ENCODE data around the gene YJEFN3.

DNA sequence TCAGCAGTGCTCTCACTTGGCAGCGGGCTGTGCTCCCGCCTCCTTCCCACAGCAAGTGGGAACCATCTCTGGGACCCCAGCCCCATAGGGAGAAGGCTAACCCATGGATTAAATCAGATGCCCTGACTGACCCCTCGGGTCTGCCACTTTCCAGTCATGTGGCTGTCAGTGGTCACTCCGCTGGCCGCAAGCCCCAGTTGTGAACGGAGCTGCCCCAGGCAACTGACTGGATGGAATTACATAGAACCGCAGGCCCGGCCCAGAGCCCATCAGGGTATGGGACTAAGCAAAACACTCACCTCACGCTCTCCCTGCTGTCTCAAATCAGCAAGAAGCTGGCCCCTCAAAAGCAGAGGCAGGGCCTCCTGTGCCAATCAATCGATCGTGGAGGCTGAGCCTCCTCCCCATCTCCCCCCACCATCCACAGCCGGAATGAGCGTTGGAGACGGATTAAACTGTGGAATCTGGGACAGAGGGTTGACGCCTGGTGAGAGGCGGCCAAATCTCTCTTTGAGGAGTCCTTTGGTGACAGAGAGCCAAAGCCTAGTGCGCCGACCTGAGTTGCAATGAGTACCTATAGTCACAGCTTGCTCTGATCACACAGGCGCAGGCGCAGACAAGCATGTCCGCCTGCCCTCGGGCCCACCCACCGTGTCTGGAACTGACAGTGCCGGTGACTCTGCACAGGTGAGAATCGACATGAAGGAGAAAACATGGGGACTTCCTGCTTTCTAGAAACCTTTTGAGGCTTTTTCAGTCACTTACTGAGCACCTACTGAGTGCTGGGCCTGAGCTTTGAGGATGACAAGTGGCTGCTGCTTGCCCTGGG, 51.0 kb downstream of the YJEFN3 start:
- TF ChIP-seq, protein P1, sequence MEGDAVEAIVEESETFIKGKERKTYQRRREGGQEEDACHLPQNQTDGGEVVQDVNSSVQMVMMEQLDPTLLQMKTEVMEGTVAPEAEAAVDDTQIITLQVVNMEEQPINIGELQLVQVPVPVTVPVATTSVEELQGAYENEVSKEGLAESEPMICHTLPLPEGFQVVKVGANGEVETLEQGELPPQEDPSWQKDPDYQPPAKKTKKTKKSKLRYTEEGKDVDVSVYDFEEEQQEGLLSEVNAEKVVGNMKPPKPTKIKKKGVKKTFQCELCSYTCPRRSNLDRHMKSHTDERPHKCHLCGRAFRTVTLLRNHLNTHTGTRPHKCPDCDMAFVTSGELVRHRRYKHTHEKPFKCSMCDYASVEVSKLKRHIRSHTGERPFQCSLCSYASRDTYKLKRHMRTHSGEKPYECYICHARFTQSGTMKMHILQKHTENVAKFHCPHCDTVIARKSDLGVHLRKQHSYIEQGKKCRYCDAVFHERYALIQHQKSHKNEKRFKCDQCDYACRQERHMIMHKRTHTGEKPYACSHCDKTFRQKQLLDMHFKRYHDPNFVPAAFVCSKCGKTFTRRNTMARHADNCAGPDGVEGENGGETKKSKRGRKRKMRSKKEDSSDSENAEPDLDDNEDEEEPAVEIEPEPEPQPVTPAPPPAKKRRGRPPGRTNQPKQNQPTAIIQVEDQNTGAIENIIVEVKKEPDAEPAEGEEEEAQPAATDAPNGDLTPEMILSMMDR (IDR thresholded peaks at IDR 0.05; ENCODE audit: low read length): no peak
- no peak for TF ChIP-seq EZH2 (IDR thresholded peaks at IDR 0.05; ENCODE audit: borderline replicate concordance, low read length)

All from OCI-LY1 (cell line).